Measurements from ENCODE around the gene NDUFA11. TPM values are rescaled to one million over a fixed set of nuclear protein-coding genes. Genes with fewer than 3 reads are reported as not detected.
A peak's percentile ranks its signal among the peaks of the same experiment; 100 is the strongest.

Gene NDUFA11
- polyA plus RNA-seq, 1 experiment, result 351 TPM

GRCh38 chr19:5903056-5903623 is 450 bp downstream of the NDUFA11 start:
- Histone ChIP-seq H3K4me3 (ENCODE audit: low read depth, low read length) (peak overlapping the region; percentile 100), H3K36me3 (ENCODE audit: control insufficient read depth, insufficient read depth, low read length) (peaks cover 5% of the 10 kb centered on the region), H3K27me3 (ENCODE audit: control insufficient read depth, insufficient read depth, low read length) (no peaks in the 10 kb centered on the region)
- TF ChIP-seq CTCF (IDR thresholded peaks at IDR 0.05; ENCODE audit: insufficient read depth, low read depth, low read length), result no peak
- ChIA-PET POLR2A (no interaction called here), CTCF (interaction anchor here (1.2 to 5.3 kb wide), 7 partner anchors 11 to 134 kb away, joined by 3 to 40 read pairs (median 5); no protein-coding TSS in a partner anchor)
- no peak for DNase-seq (ENCODE audit: low read depth)

- DNase-seq (ENCODE audit: low read depth), result no peak
- CTCF ChIA-PET, result interaction anchor here (0.6 to 5.3 kb wide), 3 partner anchors 9 to 97 kb away, joined by 3 to 40 read pairs (median 21); no protein-coding TSS in a partner anchor
Observed at GRCh38 chr19:5900976-5901375, 2.6 kb downstream of the NDUFA11 start.

DNA sequence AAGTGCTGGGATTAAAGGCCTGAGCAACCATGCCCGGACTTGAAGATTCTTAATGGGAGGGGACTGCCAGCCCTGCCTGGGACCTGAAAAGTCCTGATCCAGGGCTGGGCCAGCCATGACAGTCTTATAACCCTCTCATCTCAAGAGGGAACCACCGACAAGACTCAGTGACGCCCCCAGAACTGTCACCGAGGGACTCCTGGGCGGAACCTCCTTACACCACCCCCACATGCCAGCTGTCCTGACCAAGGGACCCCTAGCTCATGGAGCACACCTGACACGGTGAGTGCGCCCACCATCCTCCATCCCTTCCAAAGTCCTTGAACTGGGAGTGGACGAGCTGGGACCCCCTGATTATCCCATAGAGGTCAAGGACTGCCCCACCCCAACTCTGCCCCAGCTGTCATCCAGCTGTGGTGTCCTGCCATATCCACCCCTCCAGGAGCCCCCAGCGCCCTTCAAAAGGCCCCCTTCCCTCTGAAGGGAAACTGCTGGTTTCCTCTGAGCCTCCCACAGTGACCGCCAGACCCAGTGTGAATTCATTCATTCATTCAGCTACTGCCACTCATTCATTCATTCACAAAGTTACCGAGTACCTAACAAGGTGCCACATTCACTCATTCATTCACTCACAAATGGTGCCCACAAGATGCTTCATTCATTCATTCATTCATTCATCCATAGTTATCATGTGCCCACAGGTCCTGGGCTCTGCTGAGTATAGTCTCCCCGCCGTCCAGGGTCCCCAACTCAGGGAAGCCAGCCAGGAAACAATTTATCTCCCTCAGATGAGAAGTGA is 3.7 kb downstream of the NDUFA11 start:
- CTCF ChIA-PET, result interaction anchor here (1.4 to 5.3 kb wide), 2 partner anchors 96 kb away, joined by 3 to 40 read pairs; no protein-coding TSS in a partner anchor

More at GRCh38 chr19:5900976-5901375, 2.6 kb downstream of the NDUFA11 start:
- POLR2A ChIA-PET, result no interaction called here
- Histone ChIP-seq H3K36me3 (ENCODE audit: control insufficient read depth, insufficient read depth, low read length) (peaks cover 12% of the 10 kb centered on the region), H3K4me3 (ENCODE audit: low read depth, low read length) (no peak overlapping the region), H3K27me3 (ENCODE audit: control insufficient read depth, insufficient read depth, low read length) (no peaks in the 10 kb centered on the region)
- TF ChIP-seq CTCF (IDR thresholded peaks at IDR 0.05; ENCODE audit: insufficient read depth, low read depth, low read length), result no peak

DNA sequence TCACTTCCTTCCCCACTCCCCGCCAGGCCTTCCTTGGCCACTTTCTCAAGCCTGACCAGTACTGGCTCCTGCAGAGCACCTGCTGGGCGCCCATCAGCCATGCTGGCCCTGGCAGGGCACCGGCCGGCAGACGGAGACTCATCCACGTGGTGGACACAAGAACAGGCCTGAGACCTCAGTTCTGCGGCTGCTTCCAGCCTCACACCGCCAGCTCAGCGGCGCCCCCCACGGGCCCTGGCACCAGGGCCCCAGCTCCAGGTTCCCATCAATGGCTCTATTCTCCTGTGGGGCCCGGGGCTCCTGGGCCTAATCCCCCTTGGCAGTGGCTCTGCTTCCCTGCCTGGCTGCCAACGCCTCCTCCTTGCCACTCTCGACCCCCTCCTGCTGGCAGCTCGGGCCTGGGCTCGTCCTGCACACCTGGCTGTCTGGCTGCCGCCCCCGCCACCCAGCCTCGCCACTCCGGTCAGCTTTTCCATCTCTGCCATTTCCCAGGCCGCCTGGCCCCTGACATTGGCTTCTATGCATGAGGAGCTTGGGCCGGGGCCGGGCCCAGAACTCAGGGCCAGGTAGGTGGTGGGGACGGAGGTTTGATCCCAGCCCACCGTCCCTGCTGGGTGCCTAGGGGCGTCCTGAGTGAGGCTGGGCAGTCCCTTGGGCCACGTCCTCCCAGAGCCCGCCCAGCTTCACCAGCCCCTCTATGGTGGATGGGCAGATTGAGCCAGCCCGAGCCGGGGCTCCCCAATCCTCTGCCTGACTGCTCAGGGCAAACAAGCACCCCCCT is 6.2 kb downstream of the NDUFA11 start:
- Histone ChIP-seq H3K36me3 (ENCODE audit: control insufficient read depth, insufficient read depth, low read length) (peaks cover 23% of the 10 kb centered on the region), H3K4me3 (ENCODE audit: low read depth, low read length) (no peak overlapping the region), H3K27me3 (ENCODE audit: control insufficient read depth, insufficient read depth, low read length) (no peaks in the 10 kb centered on the region)
- DNase-seq (ENCODE audit: low read depth), result no peak
- no peak for TF ChIP-seq CTCF (IDR thresholded peaks at IDR 0.05; ENCODE audit: insufficient read depth, low read depth, low read length)
- ChIA-PET POLR2A (no interaction called here), CTCF (interaction anchor here (0.6 to 2.2 kb wide), 2 partner anchors 14 to 94 kb away, joined by 3 to 12 read pairs; no protein-coding TSS in a partner anchor)

More for the DNA sequence above, 3.7 kb downstream of the NDUFA11 start:
- POLR2A ChIA-PET, result no interaction called here
- Histone ChIP-seq H3K27me3 (ENCODE audit: control insufficient read depth, insufficient read depth, low read length) (no peaks in the 10 kb centered on the region), H3K4me3 (ENCODE audit: low read depth, low read length) (no peak overlapping the region), H3K36me3 (ENCODE audit: control insufficient read depth, insufficient read depth, low read length) (peaks cover 21% of the 10 kb centered on the region)
- no peak for DNase-seq (ENCODE audit: low read depth)
- TF ChIP-seq CTCF (IDR thresholded peaks at IDR 0.05; ENCODE audit: insufficient read depth, low read depth, low read length), result no peak
